ENCODE data around the gene CBLB.

CBLB gene

DNA sequence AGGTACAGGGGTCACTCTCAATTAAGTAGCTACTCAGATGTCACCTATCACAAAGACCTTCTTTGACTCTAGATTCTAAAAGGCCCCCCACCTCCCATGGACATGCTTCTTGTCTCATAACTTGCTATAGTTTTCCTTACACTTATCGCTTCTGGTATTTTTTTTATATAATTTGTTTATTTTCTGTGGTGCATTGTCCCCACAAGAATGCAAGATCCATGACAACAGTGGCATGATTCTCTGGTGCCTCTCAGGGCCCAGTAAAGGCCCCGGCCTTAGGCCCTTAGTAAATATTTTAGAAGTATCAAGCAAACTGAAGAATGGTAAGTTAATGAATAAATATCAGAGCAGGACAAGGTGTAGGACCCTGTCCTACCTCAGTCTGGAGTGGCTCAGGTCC is 248.6 kb downstream of the CBLB start:
- H3K4me3 ChIP-seq (ENCODE audit: extremely low read depth, insufficient read depth, low read length, poor library complexity, severe bottlenecking), result no peak overlapping the region
- H3K36me3 ChIP-seq (ENCODE audit: control insufficient read depth, insufficient read depth, low read length), result no peaks in the 10 kb centered on the region
- H3K4me1 ChIP-seq (ENCODE audit: control insufficient read depth, insufficient read depth, low read length, poor library complexity, severe bottlenecking), result no peaks in the 10 kb centered on the region
- no peaks in the 10 kb centered on the region for H3K9me3 ChIP-seq (ENCODE audit: control insufficient read depth, low read length)
- 100% methylated on average over 1 of the region's 2 CpGs; no CpG with 5 or more reads in 1 of the 2 experiments for WGBS, 2 experiments (ENCODE audit: insufficient coverage in 2 of 2)
- H3K27ac ChIP-seq (ENCODE audit: low read depth, low read length, severe bottlenecking), result no peak overlapping the region

DNA sequence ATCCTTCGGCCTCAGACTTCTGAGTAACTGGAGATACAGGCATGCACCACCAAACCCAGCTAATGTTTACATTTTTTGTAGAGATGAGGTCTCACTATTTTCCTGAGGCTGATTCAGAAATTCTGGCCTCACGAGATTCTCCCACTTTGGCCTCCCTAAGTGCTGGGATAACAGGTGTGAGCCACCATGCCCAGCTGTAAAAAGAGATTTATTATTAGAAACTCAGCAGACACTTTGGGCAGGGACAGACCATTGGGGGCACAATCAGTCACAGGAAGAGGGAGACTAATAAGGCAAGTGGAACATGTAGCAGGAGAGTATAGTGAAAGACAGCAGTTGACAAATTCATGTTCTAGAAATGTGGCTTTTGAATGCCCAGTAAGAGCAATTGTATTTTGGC is 249.2 kb downstream of the CBLB start:
- no peaks in the 10 kb centered on the region for H3K4me1 ChIP-seq (ENCODE audit: control insufficient read depth, insufficient read depth, low read length, poor library complexity, severe bottlenecking)
- 100% methylated on average over 1 of the region's 2 CpGs for WGBS, 2 experiments (ENCODE audit: insufficient coverage in 2 of 2)
- H3K27ac ChIP-seq (ENCODE audit: low read depth, low read length, severe bottlenecking), result no peak overlapping the region

DNA sequence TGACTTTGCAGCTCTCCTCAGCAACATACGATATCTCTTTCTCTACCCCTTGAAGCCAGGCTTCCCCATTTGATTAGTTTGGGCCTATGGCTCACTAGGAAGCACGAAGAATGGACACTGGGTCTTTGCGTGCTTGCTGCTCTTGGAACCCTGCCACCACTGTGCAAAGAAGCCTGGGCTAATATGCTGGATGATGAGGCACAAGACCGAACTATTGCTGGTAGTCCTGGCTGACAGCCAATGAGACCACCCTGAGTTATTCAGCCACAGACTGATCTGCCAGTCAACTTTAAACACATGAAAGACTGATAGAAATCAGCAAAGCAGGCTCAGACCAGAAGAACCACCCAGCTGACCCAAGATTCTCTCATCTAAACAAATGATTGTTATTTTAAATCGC is 250.3 kb downstream of the CBLB start:
- Histone ChIP-seq H3K36me3 (ENCODE audit: control insufficient read depth, insufficient read depth, low read length) (no peaks in the 10 kb centered on the region), H3K4me3 (ENCODE audit: extremely low read depth, insufficient read depth, low read length, poor library complexity, severe bottlenecking) (no peak overlapping the region), H3K4me1 (ENCODE audit: control insufficient read depth, insufficient read depth, low read length, poor library complexity, severe bottlenecking) (peaks cover 3% of the 10 kb centered on the region), H3K27ac (ENCODE audit: low read depth, low read length, severe bottlenecking) (no peak overlapping the region), H3K9me3 (ENCODE audit: control insufficient read depth, low read length) (no peaks in the 10 kb centered on the region)
- WGBS, 2 experiments (ENCODE audit: insufficient coverage in 2 of 2), result 92 to 97% methylated on average over 3 to 5 of the region's 5 CpGs

More for the DNA sequence above, 249.2 kb downstream of the CBLB start:
- H3K36me3 ChIP-seq (ENCODE audit: control insufficient read depth, insufficient read depth, low read length), result no peaks in the 10 kb centered on the region
- H3K9me3 ChIP-seq (ENCODE audit: control insufficient read depth, low read length), result no peaks in the 10 kb centered on the region
- no peak overlapping the region for H3K4me3 ChIP-seq (ENCODE audit: extremely low read depth, insufficient read depth, low read length, poor library complexity, severe bottlenecking)

DNA sequence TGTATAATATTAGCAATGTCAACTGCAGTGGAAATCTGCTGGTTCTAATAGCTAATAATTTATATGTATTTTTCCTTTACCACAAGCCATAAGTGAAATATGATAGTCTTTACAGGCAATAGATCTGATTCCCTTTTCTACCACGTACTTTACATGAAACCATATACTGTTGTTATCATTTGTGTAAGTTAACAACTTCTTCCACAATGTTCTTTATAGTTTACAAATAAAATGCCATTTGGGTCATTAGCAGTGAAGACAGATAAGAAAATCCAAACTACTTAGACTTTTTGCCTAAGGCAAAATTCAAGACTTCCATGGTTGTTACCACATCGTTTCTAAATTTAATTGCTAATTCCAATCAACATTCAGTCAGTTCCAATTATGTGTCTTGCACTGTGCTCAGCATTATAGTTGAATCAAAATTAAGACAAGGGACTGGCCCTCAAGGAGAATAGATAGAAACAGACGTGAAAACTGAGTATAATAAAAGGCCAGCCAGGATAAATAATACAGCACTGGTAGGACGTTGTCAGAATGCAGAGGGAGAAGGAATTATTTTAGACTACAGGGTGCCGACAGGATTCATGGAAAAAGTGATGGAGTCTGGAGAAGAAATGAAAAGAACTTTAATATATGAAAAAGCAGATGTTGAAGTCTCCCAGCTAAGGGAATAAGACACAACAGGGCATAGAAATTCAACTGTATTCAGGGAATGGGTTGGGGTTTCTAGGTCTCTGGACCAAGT is 252.3 kb downstream of the CBLB start:
- Histone ChIP-seq H3K36me3 (ENCODE audit: control insufficient read depth, insufficient read depth, low read length) (no peaks in the 10 kb centered on the region), H3K4me1 (ENCODE audit: control insufficient read depth, insufficient read depth, low read length, poor library complexity, severe bottlenecking) (peaks cover 3% of the 10 kb centered on the region), H3K4me3 (ENCODE audit: extremely low read depth, insufficient read depth, low read length, poor library complexity, severe bottlenecking) (no peak overlapping the region), H3K9me3 (ENCODE audit: control insufficient read depth, low read length) (no peaks in the 10 kb centered on the region), H3K27ac (ENCODE audit: low read depth, low read length, severe bottlenecking) (no peak overlapping the region)
- 85 to 93% methylated on average over 4 of the region's 5 CpGs for WGBS, 2 experiments (ENCODE audit: insufficient coverage in 2 of 2)

- Histone ChIP-seq H3K36me3 (ENCODE audit: control insufficient read depth, insufficient read depth, low read length) (no peaks in the 10 kb centered on the region), H3K4me3 (ENCODE audit: extremely low read depth, insufficient read depth, low read length, poor library complexity, severe bottlenecking) (no peak overlapping the region), H3K27ac (ENCODE audit: low read depth, low read length, severe bottlenecking) (no peak overlapping the region), H3K4me1 (ENCODE audit: control insufficient read depth, insufficient read depth, low read length, poor library complexity, severe bottlenecking) (peaks cover 3% of the 10 kb centered on the region), H3K9me3 (ENCODE audit: control insufficient read depth, low read length) (no peaks in the 10 kb centered on the region)
- WGBS, 2 experiments (ENCODE audit: insufficient coverage in 2 of 2), result 86 to 100% methylated on average over 2 of the region's 3 CpGs
Measured at GRCh38 chr3:105615814-105616213, 253.0 kb downstream of the CBLB start.

DNA sequence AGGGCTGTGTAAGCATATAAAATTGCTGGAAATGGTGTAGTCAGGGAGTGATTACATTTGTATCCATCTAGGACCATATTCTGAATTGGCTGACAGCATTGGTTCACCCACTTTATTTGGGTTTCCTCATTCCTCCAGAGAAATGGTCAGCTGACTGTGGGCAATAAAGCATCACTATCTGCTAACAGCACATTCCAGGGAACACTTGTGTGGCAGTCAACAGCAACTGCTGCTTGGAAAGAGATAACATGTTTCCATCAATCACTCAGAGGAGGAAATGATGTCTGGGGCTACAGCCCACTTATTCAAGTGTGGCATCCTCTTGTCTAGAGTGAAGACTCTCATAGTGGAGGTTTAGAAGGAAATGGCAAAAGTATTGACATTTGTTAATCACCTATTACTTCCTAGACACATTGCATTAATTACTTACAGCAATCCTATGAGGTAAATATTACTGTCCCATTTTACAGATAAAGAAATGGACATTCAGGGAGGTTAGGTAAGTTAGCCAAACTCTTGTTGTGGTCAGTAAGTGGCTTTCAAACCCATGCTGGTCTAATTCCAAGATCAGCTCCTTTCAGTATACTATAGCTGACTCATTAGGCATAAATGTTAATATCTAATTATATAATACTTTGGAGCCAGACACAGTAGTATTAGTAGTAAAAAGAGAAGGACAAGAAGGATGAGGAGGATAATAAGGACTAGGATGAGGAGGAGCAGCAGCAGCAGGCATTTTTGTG is 254.4 kb downstream of the CBLB start:
- Histone ChIP-seq H3K36me3 (ENCODE audit: control insufficient read depth, insufficient read depth, low read length) (no peaks in the 10 kb centered on the region), H3K9me3 (ENCODE audit: control insufficient read depth, low read length) (no peaks in the 10 kb centered on the region), H3K27ac (ENCODE audit: low read depth, low read length, severe bottlenecking) (no peak overlapping the region), H3K4me1 (ENCODE audit: control insufficient read depth, insufficient read depth, low read length, poor library complexity, severe bottlenecking) (peaks cover 3% of the 10 kb centered on the region), H3K4me3 (ENCODE audit: extremely low read depth, insufficient read depth, low read length, poor library complexity, severe bottlenecking) (no peak overlapping the region)

GRCh38 chr3:105613120-105613519 is 255.7 kb downstream of the CBLB start:
- peak overlapping the region; percentile 11 for H3K27ac ChIP-seq (ENCODE audit: low read depth, low read length, severe bottlenecking)

DNA sequence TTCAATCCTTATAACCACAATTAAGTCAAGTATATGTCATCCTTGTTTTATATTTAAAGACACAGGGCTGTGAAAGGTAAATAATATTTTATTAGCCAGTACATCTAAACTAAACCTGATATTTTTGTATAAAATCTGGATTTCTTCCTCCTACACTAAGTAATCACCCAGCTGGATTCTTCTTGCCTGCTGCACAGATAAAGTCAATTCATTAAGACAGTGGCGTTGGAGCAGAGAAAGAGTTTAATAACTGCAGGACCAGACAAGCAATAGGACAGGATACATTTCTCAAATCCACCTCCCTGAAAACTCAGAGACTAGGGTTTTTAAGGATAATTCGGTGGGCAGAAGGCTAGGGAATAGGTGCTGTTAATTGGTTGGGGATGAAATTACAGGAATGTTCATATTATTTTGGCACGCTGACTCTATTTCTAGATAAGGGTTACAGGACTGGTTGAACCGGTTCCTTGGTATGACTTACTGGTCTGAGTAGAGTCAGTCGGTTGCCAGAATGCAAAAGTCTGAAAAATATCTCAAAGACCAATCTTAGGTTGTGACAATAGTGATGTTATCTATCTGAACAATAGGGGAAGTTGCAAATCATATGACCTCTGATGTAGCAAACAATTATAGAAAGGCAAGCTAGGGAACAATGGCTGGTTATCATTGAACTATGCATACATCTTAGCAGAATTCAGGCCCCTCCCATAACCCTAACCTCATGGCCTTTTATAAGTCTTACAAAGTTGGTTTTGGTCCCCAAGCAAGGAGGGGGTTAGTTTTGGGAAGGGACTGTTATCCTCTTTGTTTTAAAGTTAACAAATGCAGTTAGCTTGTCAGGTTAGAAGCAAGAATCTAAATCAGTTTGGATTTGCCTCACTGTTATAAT is 257.3 kb downstream of the CBLB start:
- Histone ChIP-seq H3K36me3 (ENCODE audit: control insufficient read depth, insufficient read depth, low read length) (no peaks in the 10 kb centered on the region), H3K27ac (ENCODE audit: low read depth, low read length, severe bottlenecking) (no peak overlapping the region), H3K4me3 (ENCODE audit: extremely low read depth, insufficient read depth, low read length, poor library complexity, severe bottlenecking) (no peak overlapping the region), H3K9me3 (ENCODE audit: control insufficient read depth, low read length) (no peaks in the 10 kb centered on the region), H3K4me1 (ENCODE audit: control insufficient read depth, insufficient read depth, low read length, poor library complexity, severe bottlenecking) (peaks cover 3% of the 10 kb centered on the region)
- whole genome bisulfite sequencing, 2 experiments (ENCODE audit: insufficient coverage in 2 of 2), result 93 to 97% methylated on average over 3 to 4 of the region's 5 CpGs

More at GRCh38 chr3:105613120-105613519, 255.7 kb downstream of the CBLB start:
- no peak overlapping the region for H3K4me3 ChIP-seq (ENCODE audit: extremely low read depth, insufficient read depth, low read length, poor library complexity, severe bottlenecking)
- peaks cover 3% of the 10 kb centered on the region for H3K4me1 ChIP-seq (ENCODE audit: control insufficient read depth, insufficient read depth, low read length, poor library complexity, severe bottlenecking)
- 50 to 54% methylated on average over 2 of the region's 2 CpGs for WGBS, 2 experiments (ENCODE audit: insufficient coverage in 2 of 2)
- H3K9me3 ChIP-seq (ENCODE audit: control insufficient read depth, low read length), result no peaks in the 10 kb centered on the region
- H3K36me3 ChIP-seq (ENCODE audit: control insufficient read depth, insufficient read depth, low read length), result no peaks in the 10 kb centered on the region

DNA sequence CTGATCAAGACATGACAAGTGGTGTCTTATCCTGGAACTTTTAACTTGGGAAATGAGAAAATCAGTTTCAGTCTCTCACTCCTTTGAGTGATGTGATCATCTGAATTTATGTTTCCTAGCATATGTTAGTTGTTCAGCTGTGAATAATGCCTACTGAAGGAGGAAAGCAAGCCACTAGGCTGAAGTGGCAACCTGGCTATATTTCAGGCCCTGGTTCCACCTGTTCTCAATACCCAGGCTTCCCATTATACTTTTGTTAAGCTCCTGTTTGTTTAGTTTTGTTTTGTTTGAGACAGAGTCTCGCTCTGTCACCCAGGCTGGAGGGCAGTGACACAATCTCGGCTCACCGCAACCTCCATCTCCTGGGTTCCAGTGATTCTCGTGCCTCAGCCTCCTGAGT is 258.3 kb downstream of the CBLB start:
- Histone ChIP-seq H3K9me3 (ENCODE audit: control insufficient read depth, low read length) (peaks cover 1% of the 10 kb centered on the region), H3K4me1 (ENCODE audit: control insufficient read depth, insufficient read depth, low read length, poor library complexity, severe bottlenecking) (peaks cover 3% of the 10 kb centered on the region), H3K36me3 (ENCODE audit: control insufficient read depth, insufficient read depth, low read length) (no peaks in the 10 kb centered on the region), H3K27ac (ENCODE audit: low read depth, low read length, severe bottlenecking) (no peak overlapping the region), H3K4me3 (ENCODE audit: extremely low read depth, insufficient read depth, low read length, poor library complexity, severe bottlenecking) (no peak overlapping the region)
- WGBS, 2 experiments (ENCODE audit: insufficient coverage in 2 of 2), result 100% methylated on average over 3 of the region's 4 CpGs

DNA sequence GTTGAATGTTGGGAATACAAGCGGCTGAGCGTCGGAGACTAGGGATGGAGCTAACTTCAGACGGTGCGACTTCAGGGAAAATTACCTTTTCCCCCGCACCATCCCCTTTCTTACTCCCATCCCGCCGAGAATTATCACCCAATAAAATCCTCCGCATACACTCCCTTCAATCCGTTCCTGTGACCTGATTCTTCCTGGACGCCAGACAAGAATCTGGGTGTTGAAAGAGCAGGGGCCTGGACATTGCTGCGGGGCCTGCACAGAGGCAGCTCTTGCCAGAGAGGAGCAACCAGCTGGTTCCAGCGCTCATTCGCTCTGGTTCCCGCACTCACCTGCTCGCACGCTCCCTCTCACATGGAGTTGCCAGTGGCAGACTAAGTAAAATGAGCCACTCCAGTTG is 260.2 kb downstream of the CBLB start:
- Histone ChIP-seq H3K9me3 (ENCODE audit: control insufficient read depth, low read length) (peaks cover 5% of the 10 kb centered on the region), H3K4me3 (ENCODE audit: extremely low read depth, insufficient read depth, low read length, poor library complexity, severe bottlenecking) (no peak overlapping the region), H3K4me1 (ENCODE audit: control insufficient read depth, insufficient read depth, low read length, poor library complexity, severe bottlenecking) (no peaks in the 10 kb centered on the region), H3K27ac (ENCODE audit: low read depth, low read length, severe bottlenecking) (no peak overlapping the region), H3K36me3 (ENCODE audit: control insufficient read depth, insufficient read depth, low read length) (no peaks in the 10 kb centered on the region)
- 87 to 92% methylated on average over 13 to 17 of the region's 17 CpGs for WGBS, 2 experiments (ENCODE audit: insufficient coverage in 2 of 2)
